Suppressor macrophage treated with lipopolysaccharide for 4 hours (primary cell): ENCODE results near the gene ITGA8.
"Not testable (repeated sequence)": the region's sequence is repeated elsewhere in the genome, so short reads cannot be mapped to it uniquely, and the experiment has no call there.

ENCODE experiments used
- DNase-seq: peaks from one replicate; pipeline ENCODE4 v3.0.0-alpha.2; 2020

ITGA8 gene

DNA sequence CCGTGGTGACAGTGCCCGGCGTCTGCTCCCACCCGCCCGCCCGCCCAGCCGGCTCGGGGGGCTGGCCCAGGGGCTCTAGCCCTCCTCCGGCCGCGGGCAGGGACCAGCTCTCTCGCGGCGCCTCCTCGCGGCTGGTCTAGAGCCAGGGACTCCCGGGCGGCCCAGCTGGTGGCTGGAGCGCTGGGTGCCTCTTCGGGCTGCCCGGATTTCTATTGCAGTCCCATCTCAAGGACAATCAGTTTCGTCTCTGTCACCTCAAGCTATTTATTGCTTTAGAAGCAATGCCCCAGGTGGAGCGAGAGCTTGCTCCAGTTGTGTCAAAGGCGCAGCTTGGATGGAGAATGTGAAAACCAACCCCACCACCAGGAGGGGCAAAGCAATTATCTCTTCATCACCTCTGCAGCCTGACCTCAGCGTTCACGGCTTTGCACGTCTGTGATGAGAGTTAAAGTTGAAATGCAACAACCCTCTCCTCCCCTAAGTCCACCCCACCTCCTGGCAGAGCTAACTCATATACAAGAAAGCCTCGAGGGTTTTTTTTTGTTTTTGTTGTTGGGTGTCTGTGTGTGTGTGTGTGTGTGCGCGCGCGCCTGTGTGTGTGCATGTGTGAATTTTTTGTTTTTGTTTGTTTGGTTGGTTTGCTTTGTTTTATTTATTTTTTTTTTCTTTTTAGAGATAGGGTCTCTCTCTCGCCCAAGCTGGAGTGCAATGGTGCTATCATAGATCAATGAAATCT is at the start of gene ITGA8:
Gene ITGA8 (minus strand): TSS at position 24 of the 736 bp plus-strand sequence. CDS start 151 bp downstream, outside the sequence.
- no peak for DNase-seq

GRCh38 chr10:15764892-15765454 is 45.3 kb upstream of the ITGA8 start:
- no peak for DNase-seq

GRCh38 chr10:15763006-15763405 is 43.3 kb upstream of the ITGA8 start:
- no peak for DNase-seq

GRCh38 chr10:15762239-15762638 is 42.5 kb upstream of the ITGA8 start:
- not testable (repeated sequence) for DNase-seq

GRCh38 chr10:15761224-15761623 is 41.5 kb upstream of the ITGA8 start:
- DNase-seq: not testable (repeated sequence)

GRCh38 chr10:15760681-15761080 is 41.0 kb upstream of the ITGA8 start:
- DNase-seq: no peak

DNA sequence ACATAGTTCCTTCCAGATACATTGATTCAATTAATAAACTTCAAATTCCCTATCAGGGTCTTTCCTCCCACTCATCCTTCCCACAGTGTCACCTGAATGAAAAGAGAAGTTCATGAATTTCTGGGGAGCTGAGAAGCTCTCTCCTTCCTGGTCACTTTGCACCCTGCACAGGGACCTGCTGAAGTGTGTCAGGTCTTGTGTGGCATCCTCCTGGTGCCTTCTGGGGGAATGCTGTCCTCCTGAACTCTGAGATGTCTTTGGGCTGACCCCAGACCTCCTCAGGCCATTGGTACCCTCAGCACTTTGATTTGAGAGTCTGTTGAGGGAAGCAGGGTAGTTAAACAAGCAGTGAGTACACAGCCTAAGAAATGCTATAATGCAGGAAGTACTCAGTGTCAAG is 39.5 kb upstream of the ITGA8 start:
- DNase-seq: no peak

GRCh38 chr10:15758618-15759017 is 38.9 kb upstream of the ITGA8 start:
- DNase-seq: no peak

DNA sequence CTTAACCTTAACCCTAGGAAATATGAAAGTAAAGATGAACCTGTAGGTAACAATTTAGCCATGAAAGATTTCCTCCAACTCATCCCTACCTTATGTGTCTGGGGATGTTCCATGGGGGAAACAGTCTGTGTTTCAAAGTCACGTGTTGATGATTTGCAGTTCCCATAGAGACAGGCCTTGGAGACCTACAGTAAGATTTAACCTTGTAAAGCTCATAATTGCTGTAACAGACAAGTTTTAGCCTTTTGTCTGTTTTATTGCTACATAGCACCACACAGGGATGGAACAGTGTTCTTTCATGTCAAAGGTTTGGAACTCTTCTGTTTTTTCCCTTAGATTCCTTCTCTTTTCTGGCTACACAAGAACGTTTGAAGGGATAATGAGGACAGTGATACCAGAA is 35.2 kb upstream of the ITGA8 start:
- DNase-seq: no peak

DNA sequence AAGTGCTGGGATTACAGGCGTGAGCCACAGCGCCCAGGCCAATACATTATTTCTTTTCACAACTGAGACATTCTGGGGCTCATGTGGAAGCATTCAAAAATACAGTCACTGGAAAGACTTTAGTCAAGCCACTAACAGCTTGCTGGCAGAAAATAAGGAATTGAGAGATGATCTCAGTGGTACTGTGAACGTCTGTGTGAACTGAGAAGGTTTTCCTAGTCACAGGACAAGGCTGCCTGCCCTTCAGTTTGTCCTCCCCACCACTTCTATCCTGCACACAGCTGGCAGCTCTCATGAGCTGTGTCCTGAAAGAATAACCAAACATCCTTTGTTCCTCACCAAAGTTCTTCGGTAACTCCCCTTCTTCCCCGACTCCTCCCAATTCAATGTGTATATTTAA is 31.3 kb upstream of the ITGA8 start:
- no peak for DNase-seq

DNA sequence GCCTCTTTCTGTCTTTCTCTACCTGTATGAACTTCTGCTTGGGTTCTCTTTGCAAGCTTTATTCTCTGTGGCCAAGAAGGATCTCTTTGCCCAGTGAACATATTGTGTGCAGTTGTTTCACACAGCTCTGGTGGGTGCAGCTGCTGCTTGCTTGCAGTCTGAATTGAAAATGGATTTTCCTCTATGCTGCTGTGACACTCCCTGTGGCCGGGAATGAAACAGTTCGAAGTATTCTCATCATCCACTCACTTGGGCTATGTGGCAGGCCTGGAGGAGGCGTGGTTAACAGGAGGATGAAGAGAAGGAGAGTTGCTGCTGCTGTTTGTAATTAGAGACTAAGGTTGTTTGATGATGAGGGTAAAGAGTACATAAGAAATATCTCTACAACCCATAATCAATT is 28.4 kb upstream of the ITGA8 start:
- DNase-seq: no peak

GRCh38 chr10:15747632-15748031 is 27.9 kb upstream of the ITGA8 start:
- DNase-seq: no peak

DNA sequence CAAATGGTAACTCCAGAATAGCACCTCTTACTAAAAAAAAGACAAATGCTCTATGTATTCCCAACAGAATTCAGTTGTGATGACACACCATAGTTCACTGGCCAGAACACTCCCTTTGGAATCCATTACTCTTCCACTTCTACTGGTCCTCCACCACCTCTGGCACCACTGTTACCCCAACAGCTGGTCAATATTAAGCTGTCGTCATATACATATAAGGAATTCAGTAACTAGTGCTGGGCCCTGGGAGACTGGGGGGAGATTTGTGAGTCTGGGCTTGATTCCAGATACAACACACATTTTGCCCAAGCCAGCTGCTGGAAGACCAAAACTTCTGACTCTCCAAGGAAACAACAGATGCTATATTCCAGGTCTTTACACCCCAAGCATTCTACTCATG is 26.0 kb upstream of the ITGA8 start:
- DNase-seq: no peak

- peak; percentile 62 for DNase-seq
These were observed 24.6 kb upstream of the ITGA8 start for GRCh38 chr10:15744217-15744865.

DNA sequence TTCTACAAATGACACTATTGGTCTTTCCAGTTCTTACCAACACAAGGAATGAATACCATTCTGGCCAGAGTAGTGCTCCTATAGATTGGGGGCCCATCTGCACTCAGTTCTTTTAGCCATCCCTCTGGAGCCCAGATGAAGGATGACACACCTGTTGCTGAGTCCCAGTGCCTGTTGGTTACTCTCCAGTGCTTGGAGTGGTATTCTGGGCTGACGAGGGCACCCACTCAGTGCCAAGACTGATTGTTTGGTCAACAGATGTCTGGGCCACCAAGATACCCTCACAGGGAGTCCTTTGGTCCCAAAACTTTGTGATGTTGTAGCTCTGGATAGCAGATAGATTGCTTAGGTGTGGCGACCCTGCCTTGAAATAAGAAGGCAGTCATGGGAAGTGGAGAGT is 23.7 kb upstream of the ITGA8 start:
- no peak for DNase-seq

DNA sequence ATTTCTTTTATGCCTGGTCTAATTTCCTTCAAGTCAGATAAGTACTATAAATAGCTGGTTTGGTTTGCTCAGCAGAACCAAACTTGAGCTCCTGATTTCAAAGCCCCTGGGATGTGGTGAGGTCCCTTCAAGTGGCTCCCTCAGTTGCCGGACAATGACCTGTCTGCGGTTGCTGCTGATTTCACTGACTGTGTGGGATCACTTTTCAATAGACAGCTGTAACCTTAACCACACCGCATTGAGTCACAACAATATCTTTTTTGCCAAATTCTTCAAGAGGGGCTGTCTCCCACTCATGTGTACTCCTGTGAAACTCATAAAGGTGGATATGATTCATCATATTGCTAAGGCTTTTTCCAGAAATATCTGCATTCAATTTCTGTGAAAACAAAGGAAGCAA is 23.1 kb upstream of the ITGA8 start:
- no peak for DNase-seq

DNA sequence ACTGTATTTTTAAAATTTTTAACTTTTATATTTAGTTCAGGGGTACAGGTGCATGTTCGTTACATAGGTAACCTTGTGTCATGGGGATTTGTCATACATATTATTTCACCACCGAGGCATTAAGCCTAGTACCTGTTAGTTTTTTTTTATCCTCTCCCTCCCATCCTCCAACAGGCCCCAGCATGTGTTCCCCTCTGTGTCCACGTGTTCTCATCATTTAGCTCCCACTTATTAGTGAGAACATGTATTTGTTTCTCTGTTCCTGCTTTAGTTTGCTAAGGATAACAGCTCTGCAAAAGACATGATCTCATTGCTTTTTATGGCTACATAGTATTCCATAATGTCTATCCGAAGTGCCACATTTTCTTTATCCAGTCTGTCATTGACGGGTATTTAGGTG is 22.4 kb upstream of the ITGA8 start:
- DNase-seq: no peak

DNA sequence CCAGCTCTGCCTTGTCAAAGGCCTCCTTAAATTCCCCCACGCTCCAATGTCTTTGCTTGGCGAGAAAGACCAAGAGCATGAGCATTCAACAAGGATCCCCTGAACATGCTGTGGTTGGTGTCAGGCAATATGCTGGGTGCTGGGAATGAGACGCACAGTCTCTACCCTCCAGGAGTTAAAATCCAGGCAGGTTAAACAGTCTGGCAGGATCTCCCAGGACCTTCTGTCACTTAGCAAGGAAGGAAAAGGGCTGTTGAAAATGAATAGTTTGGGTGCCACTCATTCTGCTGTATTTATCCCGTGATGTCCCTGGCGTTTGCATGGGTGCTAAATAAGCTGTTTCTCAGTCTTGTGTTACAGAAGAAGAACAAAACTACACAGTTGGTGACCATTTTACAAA is 21.9 kb upstream of the ITGA8 start:
- no peak for DNase-seq

GRCh38 chr10:15740261-15740660 is 20.5 kb upstream of the ITGA8 start:
- DNase-seq: no peak

- no peak for DNase-seq
These were observed 19.7 kb upstream of the ITGA8 start for GRCh38 chr10:15739254-15739970.

DNA sequence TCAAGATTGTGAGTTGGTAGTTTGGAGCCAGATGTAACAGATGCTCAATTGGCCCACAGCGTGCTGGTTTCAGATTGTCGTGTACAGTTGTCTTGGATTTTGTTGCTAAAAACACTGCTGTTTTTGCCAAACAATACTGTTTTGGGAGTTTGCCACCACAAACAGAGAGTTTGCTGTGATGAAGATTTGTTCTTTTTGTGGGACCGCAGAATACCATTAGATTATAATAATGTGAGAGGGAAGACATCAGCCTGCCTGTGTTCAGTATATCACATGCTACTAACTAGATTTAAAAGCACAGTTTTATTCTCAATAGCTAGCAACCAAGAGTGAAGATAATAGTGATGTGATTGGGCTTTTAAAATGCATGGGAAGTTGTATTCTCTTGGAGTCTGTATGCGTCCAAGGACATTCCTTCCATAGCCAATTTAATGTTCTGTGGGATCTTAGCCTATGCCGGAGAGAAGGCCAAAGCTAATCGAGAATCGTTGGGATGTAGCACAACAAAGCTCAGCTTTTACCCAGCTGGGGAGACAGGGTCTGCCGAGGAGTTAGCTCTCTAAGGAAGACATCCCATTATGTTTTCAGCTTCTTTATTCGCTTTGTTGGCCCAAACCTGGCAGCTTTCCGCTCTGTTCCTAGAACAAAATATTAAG is 18.7 kb upstream of the ITGA8 start:
- DNase-seq: no peak

DNA sequence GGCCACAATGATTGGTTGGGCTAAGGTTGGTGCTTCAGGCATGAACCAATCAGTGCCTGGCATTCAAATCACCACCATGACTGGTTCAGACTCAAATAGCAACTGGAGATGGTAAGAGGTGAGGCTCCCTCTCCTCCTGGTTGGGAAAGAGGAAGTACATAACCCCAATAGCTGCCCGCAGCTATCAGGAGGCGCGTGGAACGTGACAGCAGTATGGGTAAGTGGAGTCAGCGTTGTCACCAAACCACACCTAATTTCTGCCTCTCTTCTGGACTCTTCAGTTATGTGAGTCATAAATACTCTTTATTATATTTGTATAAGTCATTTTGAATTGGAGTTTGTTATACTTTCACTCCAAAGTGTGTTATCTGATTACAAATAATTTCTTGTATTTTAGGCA is 17.9 kb upstream of the ITGA8 start:
- DNase-seq: no peak

DNA sequence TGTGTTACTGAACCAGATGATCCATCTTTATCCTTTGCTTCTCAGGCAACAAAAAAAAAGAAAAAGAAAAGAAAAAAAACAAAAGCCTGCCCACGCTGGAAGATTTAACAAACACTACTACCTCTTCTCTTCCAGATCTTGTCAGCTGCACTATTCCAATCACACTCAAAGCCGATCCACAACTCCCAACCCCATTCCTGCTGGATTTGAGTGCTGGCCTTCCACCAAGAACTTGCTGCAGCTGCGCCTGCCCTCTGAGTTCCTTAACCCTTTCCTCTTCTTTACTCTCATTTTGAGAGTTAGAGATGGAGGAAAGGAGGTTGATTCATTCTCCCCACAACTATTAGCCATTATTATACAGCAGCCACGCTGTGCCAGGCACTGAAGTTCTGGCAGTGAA is 16.0 kb upstream of the ITGA8 start:
- DNase-seq: no peak
